Endothelial cell of umbilical vein (primary cell): ENCODE data around the gene SPTBN4.

Source experiments
- EZH2 ChIP-seq: IDR thresholded peaks from 2 replicates; pipeline ENCODE4 v1.6.1; 2012; ENCODE audit warnings: borderline replicate concordance, low read depth, mild to moderate bottlenecking, moderate library complexity, low read length, inconsistent platforms; ENCODE audit not compliant: severe bottlenecking
- POLR2A ChIP-seq: IDR thresholded peaks from 2 replicates; pipeline ENCODE4 v1.6.1; 2012; ENCODE audit warnings: low read depth, mild to moderate bottlenecking, control low read depth, low read length
- POLR2AphosphoS5 ChIP-seq: IDR thresholded peaks from 2 replicates; pipeline ENCODE4 v1.6.1; 2012; ENCODE audit warnings: low read depth, mild to moderate bottlenecking, control low read depth, low read length, moderate library complexity; ENCODE audit not compliant: insufficient read depth
- TF ChIP-seq, protein P1 (sequence below), 2 donors: IDR thresholded peaks; 1 replicate in 1 of 2; 2 replicates in 1 of 2; pipeline ENCODE4 v1.5.1; 2011; ENCODE audit warnings: low read length in 2 of 2, mild to moderate bottlenecking in 2 of 2, moderate library complexity in 2 of 2, control low read depth in 1 of 2, inconsistent platforms in 1 of 2, low read depth in 1 of 2; ENCODE audit not compliant: insufficient read depth in 1 of 2; ENCODE audit errors: extremely low read depth in 1 of 2
- TF ChIP-seq, protein P2 (sequence below): IDR thresholded peaks from 2 replicates; pipeline ENCODE4 v1.6.1; 2011; ENCODE audit not compliant: insufficient read depth, insufficient read length

DNA sequence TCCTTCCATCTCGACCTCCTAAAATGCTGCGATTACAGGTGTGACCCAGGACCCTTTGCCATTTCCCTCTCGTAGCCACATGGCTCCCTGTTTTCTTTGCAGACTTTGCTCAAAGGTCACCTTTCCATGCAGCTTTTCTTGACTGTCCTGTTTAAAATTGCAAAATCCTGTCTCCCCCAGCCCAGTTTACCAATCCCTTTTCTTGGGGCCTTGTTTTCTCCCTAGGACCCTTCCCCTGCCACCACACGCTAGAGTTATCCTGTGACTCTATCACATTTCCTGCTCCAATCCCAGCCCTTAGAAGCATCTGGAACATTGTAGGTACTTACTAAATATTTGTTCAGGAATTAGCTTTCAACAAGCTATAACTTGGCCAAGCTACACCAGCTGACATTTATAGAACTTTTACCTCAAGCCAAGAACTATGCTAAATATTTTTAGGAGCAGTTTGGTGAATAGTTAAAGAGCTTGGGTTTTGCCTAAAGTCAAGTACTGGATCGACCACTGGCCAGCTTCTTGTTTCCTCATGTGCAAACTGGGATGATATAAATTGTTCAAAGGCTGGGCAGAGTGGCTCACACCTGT lies 13.6 kb upstream of the SPTBN4 start:
- TF ChIP-seq POLR2AphosphoS5 (no peak), POLR2A (no peak), EZH2 (no peak)
- TF ChIP-seq, protein P1, sequence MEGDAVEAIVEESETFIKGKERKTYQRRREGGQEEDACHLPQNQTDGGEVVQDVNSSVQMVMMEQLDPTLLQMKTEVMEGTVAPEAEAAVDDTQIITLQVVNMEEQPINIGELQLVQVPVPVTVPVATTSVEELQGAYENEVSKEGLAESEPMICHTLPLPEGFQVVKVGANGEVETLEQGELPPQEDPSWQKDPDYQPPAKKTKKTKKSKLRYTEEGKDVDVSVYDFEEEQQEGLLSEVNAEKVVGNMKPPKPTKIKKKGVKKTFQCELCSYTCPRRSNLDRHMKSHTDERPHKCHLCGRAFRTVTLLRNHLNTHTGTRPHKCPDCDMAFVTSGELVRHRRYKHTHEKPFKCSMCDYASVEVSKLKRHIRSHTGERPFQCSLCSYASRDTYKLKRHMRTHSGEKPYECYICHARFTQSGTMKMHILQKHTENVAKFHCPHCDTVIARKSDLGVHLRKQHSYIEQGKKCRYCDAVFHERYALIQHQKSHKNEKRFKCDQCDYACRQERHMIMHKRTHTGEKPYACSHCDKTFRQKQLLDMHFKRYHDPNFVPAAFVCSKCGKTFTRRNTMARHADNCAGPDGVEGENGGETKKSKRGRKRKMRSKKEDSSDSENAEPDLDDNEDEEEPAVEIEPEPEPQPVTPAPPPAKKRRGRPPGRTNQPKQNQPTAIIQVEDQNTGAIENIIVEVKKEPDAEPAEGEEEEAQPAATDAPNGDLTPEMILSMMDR (IDR thresholded peaks at IDR 0.05; ENCODE audit: extremely low read depth in 1 of 2, insufficient read depth in 1 of 2, low read depth in 1 of 2, low read length in 2 of 2) = no peak
- TF ChIP-seq, protein P2, sequence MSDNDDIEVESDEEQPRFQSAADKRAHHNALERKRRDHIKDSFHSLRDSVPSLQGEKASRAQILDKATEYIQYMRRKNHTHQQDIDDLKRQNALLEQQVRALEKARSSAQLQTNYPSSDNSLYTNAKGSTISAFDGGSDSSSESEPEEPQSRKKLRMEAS = no peak
